AG08396 (cell line): ENCODE results near the gene MMP3.

Experiments
- DNase-seq: peaks from one replicate; pipeline ENCODE4 v3.0.0; 2012; ENCODE audit warnings: low spot score, mixed read lengths

Gene MMP3

GRCh38 chr11:102791271-102792036, 52.0 kb downstream of the MMP3 start:
- DNase-seq: no peak

- DNase-seq: no peak
Measured at GRCh38 chr11:102788334-102788995, 54.9 kb downstream of the MMP3 start.
